ENCODE results near the gene RPL32.
"Not testable (repeated sequence)": the region's sequence is repeated elsewhere in the genome, so short reads cannot be mapped to it uniquely, and the experiment has no call there.

The RPL32 gene

DNA sequence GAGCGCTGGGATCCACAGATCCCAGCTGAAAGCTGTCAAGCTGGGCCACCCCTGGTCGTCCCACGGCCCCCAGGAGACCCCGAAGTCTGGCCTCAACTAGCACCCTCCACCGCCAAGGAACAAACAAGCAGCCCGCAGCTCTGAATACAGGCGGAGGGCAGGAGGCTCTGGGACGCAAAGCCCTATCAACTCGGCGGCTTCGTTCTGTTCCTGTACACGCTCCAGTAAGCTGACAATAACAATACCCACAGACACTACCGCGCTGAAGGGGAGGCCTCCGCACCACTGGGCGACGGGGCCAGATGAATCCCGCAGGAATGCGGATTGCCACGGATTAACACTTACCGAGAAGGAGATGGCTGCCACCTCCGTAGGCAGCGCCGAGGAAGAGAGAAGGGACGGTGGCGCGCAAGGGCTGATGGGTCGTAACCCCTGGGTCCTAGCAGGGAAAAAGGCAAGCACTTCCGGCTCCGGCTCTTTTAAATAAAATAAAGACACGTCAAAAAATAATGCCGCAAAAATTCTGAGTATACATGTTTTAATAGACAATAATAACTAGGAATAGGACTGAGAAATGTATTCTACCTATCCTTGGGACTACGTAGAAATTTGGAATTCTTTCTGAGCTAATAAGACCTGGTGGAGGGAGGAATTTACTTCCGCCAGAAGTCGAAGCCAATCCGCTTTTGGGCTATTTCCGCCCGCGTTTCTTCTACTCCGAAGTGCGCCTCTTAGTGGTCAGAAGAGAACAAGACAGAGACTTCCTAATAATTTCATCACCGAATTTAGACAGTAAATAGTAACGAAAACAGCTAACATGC, at the start of gene RPL32:
Gene RPL32, minus strand, starts transcription at position 417 of the 821 bp plus-strand sequence. CDS start 1,328 bp downstream, outside the sequence.
- peak; percentile 73 to 82 for DNase-seq (ENCODE audit: low read depth in 2 of 2)

GRCh38 chr3:12890610-12891390, 49.4 kb upstream of the RPL32 start:
- no peak for DNase-seq (ENCODE audit: low read depth in 2 of 2)

GRCh38 chr3:12886736-12887135, 45.4 kb upstream of the RPL32 start:
- DNase-seq (ENCODE audit: low read depth in 2 of 2): no peak

DNA sequence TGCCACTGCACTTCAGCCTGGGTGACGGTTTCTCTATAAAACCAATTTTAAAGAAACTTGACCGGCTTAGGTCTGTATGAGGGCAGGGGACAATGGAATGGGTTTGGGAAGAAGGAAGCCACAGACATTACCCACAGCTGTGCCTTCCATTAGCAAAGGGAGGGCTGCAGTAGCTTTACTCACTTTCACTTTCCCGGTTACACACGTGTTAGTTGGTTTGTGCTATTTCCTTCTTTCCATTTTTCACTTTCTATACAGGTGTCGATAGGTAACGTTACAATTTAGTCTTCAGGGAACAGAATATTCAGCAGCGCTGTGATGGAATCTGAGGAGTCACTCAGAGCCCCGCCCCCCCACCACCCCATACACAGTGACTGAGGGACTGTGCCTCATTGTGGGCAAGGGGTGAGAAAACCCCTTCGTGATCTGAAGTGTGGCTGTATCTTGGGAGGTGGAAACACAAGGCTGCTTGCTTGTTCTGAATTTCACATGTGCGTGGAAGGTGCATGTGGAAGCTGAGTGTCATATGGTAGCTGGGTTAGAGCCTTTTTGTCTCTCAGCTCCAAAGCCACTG, 44.8 kb upstream of the RPL32 start:
- DNase-seq (ENCODE audit: low read depth in 2 of 2): no peak

- no peak for DNase-seq (ENCODE audit: low read depth in 2 of 2)
These were observed 44.2 kb upstream of the RPL32 start for GRCh38 chr3:12885583-12885930.

DNA sequence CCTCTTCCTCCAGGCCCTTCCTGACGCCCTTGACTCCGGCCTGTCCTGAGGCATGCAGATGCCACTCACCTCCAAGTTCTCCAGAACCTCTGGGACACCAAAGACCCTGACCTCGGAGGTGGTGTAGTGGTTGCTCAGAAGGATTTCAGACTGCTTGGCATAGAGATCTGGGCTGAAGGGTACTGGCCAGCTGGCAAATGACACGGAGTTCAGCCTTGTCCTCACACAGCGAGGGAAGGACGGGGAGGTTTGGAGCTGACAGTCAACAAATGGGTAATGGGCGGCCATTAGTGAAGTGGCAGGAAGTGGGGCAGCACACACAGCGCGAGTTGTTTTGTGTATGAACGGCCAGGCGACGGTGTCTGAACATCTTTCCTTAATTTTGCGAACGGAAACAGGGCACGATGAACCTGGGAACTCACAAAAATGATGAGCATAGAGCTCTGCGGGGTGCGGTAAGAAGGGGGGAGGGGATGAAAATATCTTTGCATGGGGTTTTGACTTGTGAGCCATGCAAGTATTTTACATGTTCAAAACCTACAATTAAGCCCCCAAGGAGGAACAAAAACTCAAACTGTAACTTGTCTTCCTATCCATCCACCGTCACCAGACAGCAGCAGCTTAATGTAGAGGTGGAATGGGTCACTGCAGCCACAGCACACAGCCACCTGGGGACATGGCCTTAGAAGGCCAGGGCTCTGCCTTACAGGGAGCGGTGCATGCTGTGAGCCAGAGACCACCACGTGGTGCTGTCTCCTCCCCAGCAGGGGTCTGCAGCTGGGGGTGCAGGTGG, 43.6 kb upstream of the RPL32 start:
- DNase-seq (ENCODE audit: low read depth in 2 of 2): no peak

DNA sequence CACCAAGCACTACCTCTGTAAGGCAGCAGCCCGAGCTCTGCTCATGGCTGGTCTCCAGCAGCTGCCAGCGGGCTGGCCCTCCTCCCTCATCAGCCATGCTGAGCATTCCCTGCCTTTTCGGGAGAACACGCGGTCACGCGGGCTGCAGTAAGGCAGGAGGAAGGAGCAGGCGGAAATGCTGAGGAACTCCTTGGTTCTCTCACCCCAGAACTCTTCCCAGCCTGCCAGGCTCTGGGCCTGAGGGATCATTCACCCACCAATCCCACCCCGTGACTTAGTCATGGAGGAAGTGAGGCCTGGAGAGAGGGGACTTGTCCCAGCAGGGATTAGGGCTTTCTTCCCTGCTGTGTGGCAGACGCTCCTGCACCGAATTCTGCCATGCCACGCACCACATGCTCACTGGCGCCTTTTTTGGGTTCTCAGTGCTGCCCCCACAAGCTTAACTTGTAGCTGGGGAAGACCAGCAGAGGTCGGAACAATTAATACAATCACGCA, 42.9 kb upstream of the RPL32 start:
- DNase-seq (ENCODE audit: low read depth in 2 of 2): no peak

GRCh38 chr3:12882336-12883310, 41.3 kb upstream of the RPL32 start:
- DNase-seq (ENCODE audit: low read depth in 2 of 2): no peak

GRCh38 chr3:12881858-12882257, 40.5 kb upstream of the RPL32 start:
- not testable (repeated sequence) for DNase-seq (ENCODE audit: low read depth in 2 of 2)

- no peak for DNase-seq (ENCODE audit: low read depth in 2 of 2)
These were observed 37.9 kb upstream of the RPL32 start for GRCh38 chr3:12879191-12879815.

DNA sequence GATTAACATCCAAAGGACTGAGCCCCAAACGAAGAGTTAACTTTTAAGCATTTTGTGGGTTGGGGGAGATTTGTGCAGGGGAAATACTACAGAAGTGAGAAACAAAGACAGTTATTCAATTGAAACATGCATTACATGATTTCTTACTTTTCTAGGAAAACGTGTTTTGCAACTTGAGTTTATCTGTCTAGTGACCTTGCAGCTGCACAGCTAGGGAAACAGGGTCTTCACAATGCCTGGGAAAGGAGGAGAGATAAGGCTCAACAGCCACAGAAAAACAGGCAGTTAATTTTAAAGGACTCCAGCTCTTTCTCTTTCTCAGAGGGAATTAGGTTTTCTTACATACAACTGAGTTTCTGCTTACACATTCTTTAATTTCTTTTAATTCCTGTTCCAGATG, 37.4 kb upstream of the RPL32 start:
- DNase-seq (ENCODE audit: low read depth in 2 of 2): not testable (repeated sequence)

GRCh38 chr3:12878141-12878574, 36.8 kb upstream of the RPL32 start:
- DNase-seq (ENCODE audit: low read depth in 2 of 2): no peak

DNA sequence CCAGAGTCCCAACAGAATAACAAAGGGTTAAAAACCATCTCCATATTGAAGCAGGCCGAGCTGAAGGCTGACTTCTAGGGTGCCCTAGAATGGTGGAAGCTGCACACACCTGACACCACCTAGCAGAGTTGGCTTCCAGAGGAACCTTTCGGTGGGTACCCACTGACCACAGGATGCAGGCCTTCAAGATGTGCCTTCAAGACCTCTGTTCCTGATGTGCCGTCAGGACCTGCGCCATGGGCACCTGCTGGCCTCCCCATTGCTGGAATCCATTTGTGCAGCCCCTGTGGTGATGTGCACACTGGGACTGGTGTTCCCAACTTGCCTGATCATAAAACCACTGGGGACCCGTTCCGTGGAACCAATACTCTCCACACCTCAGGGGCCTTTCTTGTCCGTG, 35.7 kb upstream of the RPL32 start:
- no peak for DNase-seq (ENCODE audit: low read depth in 2 of 2)

DNA sequence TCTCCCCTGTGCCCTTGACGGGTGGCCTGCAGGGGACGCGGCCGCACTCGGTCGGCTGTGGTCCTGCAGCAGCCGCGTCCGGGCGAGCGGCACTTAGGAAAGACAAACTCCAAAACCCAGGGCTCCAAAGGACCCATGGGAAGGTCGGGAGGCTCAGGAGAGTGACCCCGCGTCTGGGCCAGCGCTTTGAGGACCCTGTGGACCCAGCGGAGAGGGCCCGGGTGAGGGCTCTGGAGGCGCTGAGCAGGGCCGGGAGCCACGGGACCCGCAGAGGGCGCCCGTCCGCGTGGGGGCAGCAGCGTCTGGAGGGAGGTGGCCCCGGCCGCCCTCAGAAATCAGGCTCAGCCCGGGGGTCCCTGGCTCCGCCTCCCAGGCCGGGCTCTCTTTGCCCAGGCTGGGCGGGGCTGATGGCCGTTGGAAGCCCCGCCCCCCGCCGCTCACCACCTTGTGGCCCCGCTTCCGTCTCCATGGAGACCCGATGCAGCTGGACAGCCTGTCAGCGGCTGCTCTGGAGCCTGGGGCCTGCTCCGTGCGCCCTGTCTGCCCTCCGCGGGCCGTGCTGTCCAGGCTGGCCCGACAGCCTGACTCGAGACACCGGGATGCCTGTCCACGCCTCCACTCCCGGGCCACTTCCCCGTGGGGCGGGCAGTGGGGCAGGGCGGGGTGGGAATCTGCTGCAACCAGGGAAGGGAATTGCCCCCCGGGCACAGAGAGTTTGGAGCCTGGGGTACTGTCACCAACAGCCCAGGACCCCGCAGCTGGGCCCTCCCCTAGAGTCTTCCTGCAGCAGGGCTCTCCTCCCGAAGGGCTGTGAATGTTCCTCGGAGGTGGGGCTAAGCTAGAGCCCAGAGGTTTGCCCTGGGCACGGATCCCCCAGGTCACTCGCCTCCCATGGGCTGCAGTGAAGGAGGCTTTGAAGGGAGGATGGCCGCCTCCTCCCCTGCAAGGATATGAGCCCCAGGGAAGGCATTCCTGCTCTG, 34.8 kb upstream of the RPL32 start:
- no peak for DNase-seq (ENCODE audit: low read depth in 2 of 2)

DNA sequence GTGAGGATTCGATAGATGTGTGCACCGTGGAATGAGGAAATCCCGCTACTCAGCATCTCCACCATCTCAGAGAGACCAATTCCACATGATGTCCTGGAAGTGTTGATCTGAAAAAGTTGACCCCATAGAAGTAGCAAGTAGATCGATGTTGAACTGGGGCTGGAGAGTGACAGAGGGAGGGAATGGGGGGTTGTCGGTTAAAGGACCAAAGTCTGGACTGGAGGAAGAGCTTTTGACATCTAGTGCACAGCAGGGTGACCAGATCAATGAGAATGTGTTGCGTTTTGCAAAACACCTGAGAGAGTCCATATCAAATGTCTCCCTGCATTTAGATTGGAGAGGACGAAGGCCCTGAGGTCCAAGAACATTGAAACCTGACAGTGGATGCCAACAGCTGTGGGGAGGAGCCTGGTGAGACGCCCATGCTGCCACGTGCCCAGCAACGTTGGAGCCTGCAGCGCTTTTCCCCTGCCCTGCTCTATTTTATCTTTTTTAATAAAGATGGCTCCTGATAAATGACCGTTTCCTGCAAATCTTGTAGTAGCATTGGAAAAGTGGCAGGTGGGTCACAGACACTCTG, 30.1 kb upstream of the RPL32 start:
- DNase-seq (ENCODE audit: low read depth in 2 of 2): no peak

DNA sequence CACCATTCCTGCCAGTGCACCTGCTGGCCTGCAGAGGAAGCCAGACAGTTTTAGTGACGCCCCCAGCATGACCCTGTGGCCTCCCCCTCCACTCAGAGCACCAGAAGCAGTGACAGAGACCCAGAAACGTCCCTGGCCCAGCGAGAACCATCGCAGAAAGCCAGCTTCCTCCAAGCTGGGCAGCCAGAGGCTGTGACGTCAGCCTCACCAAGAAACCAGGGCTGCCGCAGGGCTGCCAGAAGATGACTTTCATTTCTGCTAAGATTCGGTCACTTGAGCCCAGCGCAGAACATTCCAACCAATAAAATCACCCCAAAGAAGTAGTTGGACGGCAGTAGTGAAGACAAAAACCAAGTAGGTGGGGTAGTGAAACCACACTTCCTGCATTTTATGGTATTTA, 29.6 kb upstream of the RPL32 start:
- no peak for DNase-seq (ENCODE audit: low read depth in 2 of 2)

DNA sequence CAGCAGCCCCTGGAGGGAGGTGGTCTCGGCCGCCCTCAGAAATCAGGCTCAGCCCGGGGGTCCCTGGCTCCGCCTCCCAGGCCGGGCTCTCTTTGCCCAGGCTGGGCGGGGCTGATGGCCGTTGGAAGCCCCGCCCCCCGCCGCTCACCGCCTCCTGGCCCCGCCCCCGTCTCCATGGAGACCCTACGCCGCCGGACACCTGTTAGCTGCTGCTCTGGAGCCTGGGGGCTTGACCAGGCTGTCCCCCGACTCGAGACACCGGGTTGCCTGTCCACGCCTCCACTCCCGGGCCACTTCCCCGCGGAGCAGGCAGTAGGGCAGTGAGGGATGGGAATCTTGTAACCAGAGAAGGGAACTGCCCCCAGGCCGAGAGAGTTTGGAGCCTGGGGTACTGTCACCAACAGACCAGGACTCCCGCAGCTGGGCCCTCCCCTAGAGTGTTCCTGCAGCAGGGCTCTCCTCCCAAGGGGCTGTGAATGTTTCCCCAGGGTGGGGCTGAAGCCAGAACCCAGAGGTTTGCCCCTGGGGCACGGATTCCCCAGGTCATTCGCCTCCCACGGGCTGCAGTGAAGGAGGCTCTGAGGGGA, 27.8 kb upstream of the RPL32 start:
- DNase-seq (ENCODE audit: low read depth in 2 of 2): peak in 1 of 2 donors; percentile 24
